ENCODE measurements around the gene KIF15. TPM values are rescaled to one million over a fixed set of nuclear protein-coding genes. Genes with fewer than 3 reads are reported as not detected.

KIF15 gene
- total and polyA plus RNA-seq, 8 donors = 0.45 to 9.3 (median 2.5) TPM

DNA sequence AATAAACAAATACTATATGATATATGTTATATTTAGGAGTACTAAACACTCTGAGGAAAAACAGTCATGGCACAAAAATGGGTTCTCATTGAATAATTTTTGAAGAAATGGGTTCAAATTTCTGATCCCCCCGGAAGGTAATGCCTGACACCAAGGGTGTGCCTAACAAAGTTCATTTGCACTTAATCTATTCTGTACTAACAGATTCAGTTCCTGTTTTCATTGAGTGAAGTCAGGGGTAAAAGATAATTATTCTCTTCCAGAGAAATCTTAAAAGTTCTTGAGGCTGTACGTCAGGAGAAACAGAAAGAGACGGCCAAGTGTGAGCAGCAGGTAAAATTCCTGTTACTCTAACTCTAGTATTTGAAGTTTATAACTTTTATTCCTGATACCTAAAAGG, 65.6 kb downstream of the KIF15 start:
- Histone ChIP-seq H3K9me3 (no peaks in the 10 kb centered on the region), H3K27me3 (no peaks in the 10 kb centered on the region), H3K4me3 (no peak overlapping the region), H3K36me3 (peaks cover 0 to 5% (median 0%) of the 10 kb centered on the region in 4 donors), H3K27ac (no peak overlapping the region), H3K4me1 (no peaks in the 10 kb centered on the region)
- no peak for DNase-seq
- WGBS, 5 donors = 92 to 94% (median 93%) methylated on average over 3 of the region's 3 CpGs
- TF ChIP-seq POLR2A (IDR thresholded peaks at IDR 0.05) (no peak), POLR2AphosphoS5 (IDR thresholded peaks at IDR 0.05) (no peak), EP300 (IDR thresholded peaks at IDR 0.05) (no peak)
- TF ChIP-seq, protein P1, sequence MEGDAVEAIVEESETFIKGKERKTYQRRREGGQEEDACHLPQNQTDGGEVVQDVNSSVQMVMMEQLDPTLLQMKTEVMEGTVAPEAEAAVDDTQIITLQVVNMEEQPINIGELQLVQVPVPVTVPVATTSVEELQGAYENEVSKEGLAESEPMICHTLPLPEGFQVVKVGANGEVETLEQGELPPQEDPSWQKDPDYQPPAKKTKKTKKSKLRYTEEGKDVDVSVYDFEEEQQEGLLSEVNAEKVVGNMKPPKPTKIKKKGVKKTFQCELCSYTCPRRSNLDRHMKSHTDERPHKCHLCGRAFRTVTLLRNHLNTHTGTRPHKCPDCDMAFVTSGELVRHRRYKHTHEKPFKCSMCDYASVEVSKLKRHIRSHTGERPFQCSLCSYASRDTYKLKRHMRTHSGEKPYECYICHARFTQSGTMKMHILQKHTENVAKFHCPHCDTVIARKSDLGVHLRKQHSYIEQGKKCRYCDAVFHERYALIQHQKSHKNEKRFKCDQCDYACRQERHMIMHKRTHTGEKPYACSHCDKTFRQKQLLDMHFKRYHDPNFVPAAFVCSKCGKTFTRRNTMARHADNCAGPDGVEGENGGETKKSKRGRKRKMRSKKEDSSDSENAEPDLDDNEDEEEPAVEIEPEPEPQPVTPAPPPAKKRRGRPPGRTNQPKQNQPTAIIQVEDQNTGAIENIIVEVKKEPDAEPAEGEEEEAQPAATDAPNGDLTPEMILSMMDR (IDR thresholded peaks at IDR 0.05) = no peak
- intact Hi-C loops (cut with DNase I; ENCODE audit: low total_unique reads) = no loop called here

DNA sequence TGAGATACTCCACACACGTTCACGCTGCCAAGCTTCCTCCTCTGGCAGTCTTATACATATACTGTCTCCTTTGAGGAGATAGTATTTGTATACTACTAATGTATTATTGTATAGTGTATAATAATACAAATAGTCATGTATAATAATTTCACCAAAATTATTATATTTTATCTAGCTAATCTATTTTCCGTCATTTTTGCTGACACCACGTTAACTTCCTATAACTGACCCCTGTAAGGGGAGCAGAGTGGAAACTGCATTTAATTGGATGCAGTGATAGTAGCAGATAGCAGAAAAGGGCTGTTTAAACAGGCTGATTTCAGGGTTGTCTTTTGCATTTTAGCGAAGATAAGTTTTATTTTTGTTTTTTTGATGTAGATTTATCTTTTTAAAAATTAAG, 69.6 kb downstream of the KIF15 start:
- WGBS, 5 donors = 90 to 96% (median 95%) methylated on average over 5 of the region's 5 CpGs

DNA sequence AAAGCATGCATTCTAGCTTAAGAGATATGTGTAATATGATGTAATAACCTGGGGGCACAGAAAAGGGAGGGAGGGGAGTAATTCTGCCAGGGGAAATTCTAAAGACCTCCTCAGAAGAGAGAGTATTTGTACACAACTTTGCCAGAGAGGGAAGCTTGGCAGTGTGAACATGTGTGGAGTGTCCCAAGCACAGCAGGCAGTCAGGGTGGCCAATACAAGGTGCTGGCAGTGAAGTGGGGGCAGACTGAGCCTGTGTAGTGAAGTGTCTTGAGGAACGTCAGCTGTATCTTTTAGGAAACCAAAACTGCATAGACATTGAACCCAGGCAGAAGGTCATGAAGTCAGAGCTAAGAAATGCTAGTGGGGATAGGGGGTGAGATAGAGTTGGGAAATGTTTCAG, 70.4 kb downstream of the KIF15 start:
- TF ChIP-seq, protein P1 (IDR thresholded peaks at IDR 0.05) = no peak
- no peak for TF ChIP-seq POLR2A (IDR thresholded peaks at IDR 0.05)
- no peak for TF ChIP-seq EP300 (IDR thresholded peaks at IDR 0.05)
- no peak for TF ChIP-seq POLR2AphosphoS5 (IDR thresholded peaks at IDR 0.05)
- WGBS, 5 donors = 96 to 100% (median 100%) methylated on average over 1 of the region's 1 CpG
- H3K27ac ChIP-seq = no peak overlapping the region

More for the DNA sequence above, 69.6 kb downstream of the KIF15 start:
- H3K9me3 ChIP-seq = peaks cover 0 to 5% (median 2%) of the 10 kb centered on the region in 4 donors
- no peak overlapping the region for H3K4me3 ChIP-seq
- H3K36me3 ChIP-seq = peaks cover 0 to 5% (median 0%) of the 10 kb centered on the region in 4 donors
- no peaks in the 10 kb centered on the region for H3K27me3 ChIP-seq
- DNase-seq = no peak
- H3K4me1 ChIP-seq = no peaks in the 10 kb centered on the region
- H3K27ac ChIP-seq = no peak overlapping the region
- TF ChIP-seq POLR2A (IDR thresholded peaks at IDR 0.05) (no peak), POLR2AphosphoS5 (IDR thresholded peaks at IDR 0.05) (no peak), EP300 (IDR thresholded peaks at IDR 0.05) (no peak)
- TF ChIP-seq, protein P1 (IDR thresholded peaks at IDR 0.05) = no peak
- intact Hi-C loops (cut with DNase I; ENCODE audit: low total_unique reads) = no loop called here

GRCh38 chr3:44832965-44833364, 71.4 kb downstream of the KIF15 start:
- H3K27ac ChIP-seq = no peak overlapping the region
- H3K36me3 ChIP-seq = peaks cover 0 to 8% (median 0%) of the 10 kb centered on the region in 4 donors
- intact Hi-C loops (cut with DNase I; ENCODE audit: low total_unique reads) = no loop called here
- no peak for TF ChIP-seq POLR2A (IDR thresholded peaks at IDR 0.05)
- TF ChIP-seq, protein P1 (IDR thresholded peaks at IDR 0.05) = no peak
- no peak for TF ChIP-seq EP300 (IDR thresholded peaks at IDR 0.05)
- TF ChIP-seq POLR2AphosphoS5 (IDR thresholded peaks at IDR 0.05) = no peak
- H3K4me3 ChIP-seq = no peak overlapping the region
- no peaks in the 10 kb centered on the region for H3K4me1 ChIP-seq
- H3K9me3 ChIP-seq = peaks cover 0 to 15% (median 7%) of the 10 kb centered on the region in 4 donors
- no peaks in the 10 kb centered on the region for H3K27me3 ChIP-seq
- WGBS, 5 donors = 66 to 95% (median 89%) methylated on average over 2 of the region's 2 CpGs
- no peak for DNase-seq

More for the DNA sequence above, 70.4 kb downstream of the KIF15 start:
- Histone ChIP-seq H3K4me3 (no peak overlapping the region), H3K4me1 (no peaks in the 10 kb centered on the region), H3K36me3 (peaks cover 0 to 5% (median 0%) of the 10 kb centered on the region in 4 donors), H3K9me3 (peaks cover 0 to 13% (median 6%) of the 10 kb centered on the region in 4 donors), H3K27me3 (no peaks in the 10 kb centered on the region)
- no peak for DNase-seq
- intact Hi-C loops (cut with DNase I; ENCODE audit: low total_unique reads) = no loop called here

Measured in stomach (tissue), 9 donors.